ENCODE data around the gene SLC18A2. TPM values are rescaled to one million over a fixed set of nuclear protein-coding genes. Genes with fewer than 3 reads are reported as not detected.

SLC18A2 gene
- total RNA-seq, 1 donor from 2014 or later, result 0.88 TPM

DNA sequence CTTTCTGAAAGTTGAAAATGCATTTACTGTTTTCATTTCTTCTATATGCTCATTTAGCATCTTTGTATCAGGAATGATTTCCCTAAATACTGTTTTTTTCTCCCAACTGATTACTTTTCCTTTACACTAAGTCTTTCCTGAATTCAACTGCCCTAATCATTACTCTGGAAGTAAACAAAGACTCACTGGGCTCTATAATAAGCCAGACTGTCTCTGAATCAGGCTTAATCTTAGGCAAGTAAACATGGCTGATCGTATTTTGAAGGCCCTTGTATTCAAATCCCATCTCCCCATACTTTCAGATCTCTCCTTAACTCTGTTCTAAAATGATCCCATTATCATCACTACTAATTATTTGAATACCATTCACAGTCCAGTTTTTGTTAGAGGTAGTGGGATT is 72.7 kb downstream of the SLC18A2 start:
- no peak overlapping the region for H3K4me3 Mint-ChIP-seq
- H3K27me3 Mint-ChIP-seq (ENCODE audit: insufficient read depth, low read depth), result no peaks in the 10 kb centered on the region
- H3F3A ChIP-seq (ENCODE audit: low read depth), result no peaks in the 10 kb centered on the region

DNA sequence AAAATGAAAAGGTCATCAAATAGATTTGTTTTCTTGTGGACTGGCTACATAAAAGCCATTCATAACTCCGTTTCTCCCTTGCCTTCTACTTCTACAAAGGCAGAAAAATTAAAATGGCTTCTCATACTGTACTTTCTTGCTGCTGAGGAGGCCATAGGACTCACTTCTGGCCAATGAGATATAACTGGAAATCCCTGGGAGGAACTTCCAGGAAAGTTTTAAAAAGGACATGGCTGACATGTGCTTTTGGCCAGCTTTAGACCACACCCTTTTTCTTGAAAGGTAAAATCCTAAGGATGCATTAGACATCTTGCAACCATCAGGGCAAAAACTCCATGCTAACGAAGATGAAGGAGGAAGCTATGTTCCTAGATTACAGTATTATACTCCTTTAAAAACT is 75.8 kb downstream of the SLC18A2 start:
- no peaks in the 10 kb centered on the region for H3K4me1 Mint-ChIP-seq

More for the DNA sequence above, 72.7 kb downstream of the SLC18A2 start:
- Histone ChIP-seq H3K9me3 (ENCODE audit: low read depth) (no peaks in the 10 kb centered on the region), H3K4me2 (no peak overlapping the region), H3K36me3 (no peaks in the 10 kb centered on the region), H3K4me1 (no peaks in the 10 kb centered on the region), H3K27ac (no peak overlapping the region), H4K20me1 (ENCODE audit: low read depth) (no peaks in the 10 kb centered on the region), H3K9ac (no peak overlapping the region), H3K4me3 (no peak overlapping the region), H3K79me2 (ENCODE audit: low read depth) (no peaks in the 10 kb centered on the region), H2AFZ (replicated peaks) (no peak overlapping the region), H3K27me3 (no peaks in the 10 kb centered on the region)
- H3K4me1 Mint-ChIP-seq, result no peaks in the 10 kb centered on the region
- no peak for DNase-seq (ENCODE audit: low spot score)
- H3K36me3 Mint-ChIP-seq, result peaks cover 12% of the 10 kb centered on the region
- no peak overlapping the region for H3K27ac Mint-ChIP-seq
- TF ChIP-seq, protein P1, sequence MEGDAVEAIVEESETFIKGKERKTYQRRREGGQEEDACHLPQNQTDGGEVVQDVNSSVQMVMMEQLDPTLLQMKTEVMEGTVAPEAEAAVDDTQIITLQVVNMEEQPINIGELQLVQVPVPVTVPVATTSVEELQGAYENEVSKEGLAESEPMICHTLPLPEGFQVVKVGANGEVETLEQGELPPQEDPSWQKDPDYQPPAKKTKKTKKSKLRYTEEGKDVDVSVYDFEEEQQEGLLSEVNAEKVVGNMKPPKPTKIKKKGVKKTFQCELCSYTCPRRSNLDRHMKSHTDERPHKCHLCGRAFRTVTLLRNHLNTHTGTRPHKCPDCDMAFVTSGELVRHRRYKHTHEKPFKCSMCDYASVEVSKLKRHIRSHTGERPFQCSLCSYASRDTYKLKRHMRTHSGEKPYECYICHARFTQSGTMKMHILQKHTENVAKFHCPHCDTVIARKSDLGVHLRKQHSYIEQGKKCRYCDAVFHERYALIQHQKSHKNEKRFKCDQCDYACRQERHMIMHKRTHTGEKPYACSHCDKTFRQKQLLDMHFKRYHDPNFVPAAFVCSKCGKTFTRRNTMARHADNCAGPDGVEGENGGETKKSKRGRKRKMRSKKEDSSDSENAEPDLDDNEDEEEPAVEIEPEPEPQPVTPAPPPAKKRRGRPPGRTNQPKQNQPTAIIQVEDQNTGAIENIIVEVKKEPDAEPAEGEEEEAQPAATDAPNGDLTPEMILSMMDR (IDR thresholded peaks at IDR 0.05), result no peak
- TF ChIP-seq EZH2phosphoT487 (IDR thresholded peaks at IDR 0.05) (no peak), EZH2 (IDR thresholded peaks at IDR 0.05) (no peak)
- H3K9me3 Mint-ChIP-seq, result no peaks in the 10 kb centered on the region

DNA sequence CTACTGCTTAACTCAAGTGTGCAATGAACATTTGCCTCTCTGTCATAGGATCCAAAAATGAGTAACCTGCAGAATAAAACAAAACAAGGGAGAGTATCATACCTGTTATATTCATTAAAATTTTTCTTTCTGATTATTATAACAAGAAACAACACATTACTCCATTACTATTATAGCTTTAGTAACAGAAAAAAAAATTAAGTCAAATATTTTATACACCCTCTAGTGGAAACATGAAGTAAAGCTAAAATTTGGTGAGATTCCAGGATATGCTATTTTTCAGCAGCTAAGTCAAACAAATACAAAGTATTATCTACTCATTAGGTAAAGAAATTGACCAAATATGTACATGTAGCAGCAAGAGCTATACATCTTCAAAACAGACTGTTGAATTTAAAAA is 78.0 kb downstream of the SLC18A2 start:
- no peak overlapping the region for H3K27ac ChIP-seq
- H3K36me3 Mint-ChIP-seq, result peaks cover 6% of the 10 kb centered on the region
- peaks cover 16% of the 10 kb centered on the region for H3K79me2 ChIP-seq (ENCODE audit: low read depth)
- no peaks in the 10 kb centered on the region for H3K27me3 Mint-ChIP-seq (ENCODE audit: insufficient read depth, low read depth)
- H3K4me1 Mint-ChIP-seq, result no peaks in the 10 kb centered on the region
- no peaks in the 10 kb centered on the region for H3F3A ChIP-seq (ENCODE audit: low read depth)
- peaks cover 18% of the 10 kb centered on the region for H4K20me1 ChIP-seq (ENCODE audit: low read depth)
- no peak for DNase-seq (ENCODE audit: low spot score)
- no peak overlapping the region for H3K4me3 Mint-ChIP-seq
- no peak overlapping the region for H2AFZ ChIP-seq (replicated peaks)
- H3K27me3 ChIP-seq, result no peaks in the 10 kb centered on the region
- H3K4me2 ChIP-seq, result no peak overlapping the region
- peaks cover 5% of the 10 kb centered on the region for H3K4me1 ChIP-seq
- no peak overlapping the region for H3K27ac Mint-ChIP-seq
- H3K4me3 ChIP-seq, result no peak overlapping the region
- H3K9ac ChIP-seq, result no peak overlapping the region
- no peaks in the 10 kb centered on the region for H3K36me3 ChIP-seq
- H3K9me3 ChIP-seq (ENCODE audit: low read depth), result no peaks in the 10 kb centered on the region
- TF ChIP-seq, protein P1 (IDR thresholded peaks at IDR 0.05), result peak; percentile 39
- TF ChIP-seq EZH2phosphoT487 (IDR thresholded peaks at IDR 0.05), result no peak
- H3K9me3 Mint-ChIP-seq, result no peaks in the 10 kb centered on the region

More for the DNA sequence above, 75.8 kb downstream of the SLC18A2 start:
- Mint-ChIP-seq H3K9me3 (no peaks in the 10 kb centered on the region), H3K27ac (no peak overlapping the region), H3K4me3 (no peak overlapping the region), H3K36me3 (peaks cover 9% of the 10 kb centered on the region), H3K27me3 (ENCODE audit: insufficient read depth, low read depth) (no peaks in the 10 kb centered on the region)
- Histone ChIP-seq H3K27ac (no peak overlapping the region), H3K79me2 (ENCODE audit: low read depth) (peaks cover 9% of the 10 kb centered on the region), H3K4me1 (no peaks in the 10 kb centered on the region), H2AFZ (replicated peaks) (no peak overlapping the region), H3K9ac (no peak overlapping the region), H4K20me1 (ENCODE audit: low read depth) (peaks cover 18% of the 10 kb centered on the region), H3K9me3 (ENCODE audit: low read depth) (no peaks in the 10 kb centered on the region), H3F3A (ENCODE audit: low read depth) (no peaks in the 10 kb centered on the region), H3K36me3 (no peaks in the 10 kb centered on the region), H3K4me3 (no peak overlapping the region), H3K27me3 (no peaks in the 10 kb centered on the region), H3K4me2 (no peak overlapping the region)
- no peak for DNase-seq (ENCODE audit: low spot score)
- TF ChIP-seq EZH2phosphoT487 (IDR thresholded peaks at IDR 0.05), result no peak
- TF ChIP-seq, protein P1 (IDR thresholded peaks at IDR 0.05), result no peak
